HepG2 (cell line): ENCODE data around the gene HPD. TPM values are rescaled to one million over a fixed set of nuclear protein-coding genes. Genes with fewer than 3 reads are reported as not detected.

ENCODE experiments used
- ARID5B ChIP-seq: IDR thresholded peaks from 2 replicates; pipeline ENCODE4 v1.4.0; 2020; ENCODE audit warnings: mild to moderate bottlenecking, missing genetic modification reagents
- KLF11 ChIP-seq: IDR thresholded peaks from 2 replicates; pipeline ENCODE4 v1.6.1; 2016; ENCODE audit warnings: missing compliant biosample characterization
- MED1 ChIP-seq: sonication (generic); formaldehyde crosslinking; IDR thresholded peaks from 2 replicates; pipeline ENCODE4 v1.4.0; 2020; ENCODE audit warnings: missing genetic modification reagents
- MXD3 ChIP-seq: IDR thresholded peaks from 2 replicates; pipeline ENCODE4 v1.6.1; 2016; ENCODE audit warnings: mild to moderate bottlenecking, missing biosample characterization, missing genetic modification reagents
- PRDM10 ChIP-seq: sonication (generic); formaldehyde crosslinking; IDR thresholded peaks from 2 replicates; pipeline ENCODE4 v1.4.0; 2020; ENCODE audit warnings: low read depth, missing genetic modification reagents
- TERF1 ChIP-seq: sonication (generic); formaldehyde crosslinking; IDR thresholded peaks from 2 replicates; pipeline ENCODE4 v1.8.0; 2022; ENCODE audit warnings: mild to moderate bottlenecking, missing genetic modification reagents, moderate library complexity
- ZBTB14 ChIP-seq: sonication (generic); formaldehyde crosslinking; IDR thresholded peaks from 2 replicates; pipeline ENCODE4 v1.4.0; 2020; ENCODE audit warnings: missing genetic modification reagents
- ZBTB7B ChIP-seq: sonication (generic); formaldehyde crosslinking; IDR thresholded peaks from 2 replicates; pipeline ENCODE4 v1.4.0; 2020; ENCODE audit warnings: missing genetic modification reagents
- ZNF282 ChIP-seq: fragments of 450-650 bp; IDR thresholded peaks from 2 replicates; pipeline ENCODE4 v1.6.1; 2018; ENCODE audit not compliant: partially characterized antibody
- ZNF615 ChIP-seq: sonication (generic); formaldehyde crosslinking; IDR thresholded peaks from 2 replicates; pipeline ENCODE4 v1.5.0; 2020; ENCODE audit warnings: mild to moderate bottlenecking, missing genetic modification reagents, borderline replicate concordance
- ZNF639 ChIP-seq: conservative IDR thresholded peaks from 2 replicates; pipeline ENCODE4 v1.6.1; 2018; ENCODE audit warnings: missing genetic modification reagents
- ZNF652 ChIP-seq: IDR thresholded peaks from 2 replicates; pipeline ENCODE4 v1.6.1; 2016; ENCODE audit warnings: low read depth, borderline replicate concordance
- ZNF775 ChIP-seq: sonication (generic); formaldehyde crosslinking; IDR thresholded peaks from 2 replicates; pipeline ENCODE4 v1.4.0; 2020; ENCODE audit warnings: missing genetic modification reagents, mild to moderate bottlenecking, moderate library complexity, borderline replicate concordance
- polyA plus RNA-seq, 8 experiments: library from polyadenylated mRNA; depleted of rRNA in 3 of 8; stranded (reverse) in 7 of 8; unstranded in 1 of 8; fragments of >200 nt; fragmentation: Illumina TruSeq in 4 of 8; extraction: Trizol in 4 of 8; gene quantifications; 2 replicates each; pipeline versions ENCODE4 v1.2.1 to v1.2.3, GENCODE V29; 2011 to 2016; ENCODE audit warnings: low read depth in 4 of 8, missing spikeins in 1 of 8, mixed read lengths in 1 of 8; ENCODE audit not compliant: insufficient read depth in 1 of 8
- total RNA-seq, 5 experiments: library from RNA; depleted of rRNA; stranded (reverse); fragments of >200 nt; fragmentation: Illumina TruSeq; extraction: Trizol; gene quantifications; 2 replicates each; pipeline ENCODE4 v1.2.3, GENCODE V29; 2016; ENCODE audit warnings: low read depth in 1 of 5

The HPD gene
- total and polyA plus RNA-seq, 2 of the 13 experiments (the other 11 are each of a cell fraction or from before 2014, with no cell fraction given): 120 to 195 TPM

GRCh38 chr12:121802843-121803698 lies 55.6 kb downstream of the HPD start (continued):
- TF ChIP-seq ZNF775 (CRISPR knock-in tag) (no peak), PRDM10 (CRISPR knock-in tag) (0 out of 2 replicates have a peak, but pooled peaks have one; percentile 34), ZBTB7B (peak; percentile 85), TERF1 (CRISPR knock-in tag) (no peak), ZNF639 (CRISPR knock-in tag) (no peak), ARID5B (no peak), ZBTB14 (CRISPR knock-in tag) (no peak), ZNF652 (CRISPR knock-in tag) (0 out of 2 replicates have a peak, but pooled peaks have one; percentile 12), KLF11 (CRISPR knock-in tag) (0 out of 2 replicates have a peak, but pooled peaks have one; percentile 12), ZNF615 (CRISPR knock-in tag) (no peak), ZNF282 (no peak), MXD3 (CRISPR knock-in tag) (peak; percentile 84; the same call in 1 of the 2 replicates), MED1 (CRISPR knock-in tag) (peak; percentile 30)
